AG04449 (cell line): Measurements from ENCODE around the gene BEAN1.

Experiments used
- CTCF ChIA-PET: fragments of 350-600 bp; formaldehyde crosslinking; extraction: SDS; loops from one replicate; lab custom pipeline; 2021; ENCODE audit warnings: antibody characterized with exemption; lab: Yijun Ruan, JAX
- POLR2A ChIA-PET: fragments of 400-600, 350-600 bp; formaldehyde crosslinking; extraction: SDS; loops from one replicate; lab custom pipeline; 2020; ENCODE audit warnings: antibody characterized with exemption, inconsistent platforms; lab: Yijun Ruan, JAX
- DNase-seq: peaks from one replicate; pipeline ENCODE4 v3.0.0-alpha.2; 2010; ENCODE audit warnings: low read depth, low spot score
- H3K4me3 ChIP-seq: 2 replicates; pipeline ENCODE4 v1.5.1; 2011; ENCODE audit warnings: low read depth, mild to moderate bottlenecking, control low read depth, low read length
- TF ChIP-seq, protein P1 (sequence below): IDR thresholded peaks from one replicate; pipeline ENCODE4 v1.5.1; 2011; ENCODE audit warnings: mild to moderate bottlenecking, moderate library complexity, low read length, control low read depth, inconsistent platforms; ENCODE audit not compliant: insufficient read depth; ENCODE audit errors: missing control alignments

The BEAN1 gene

GRCh38 chr16:66470556-66470955, 43.5 kb downstream of the BEAN1 start:
- TF ChIP-seq, protein P1, sequence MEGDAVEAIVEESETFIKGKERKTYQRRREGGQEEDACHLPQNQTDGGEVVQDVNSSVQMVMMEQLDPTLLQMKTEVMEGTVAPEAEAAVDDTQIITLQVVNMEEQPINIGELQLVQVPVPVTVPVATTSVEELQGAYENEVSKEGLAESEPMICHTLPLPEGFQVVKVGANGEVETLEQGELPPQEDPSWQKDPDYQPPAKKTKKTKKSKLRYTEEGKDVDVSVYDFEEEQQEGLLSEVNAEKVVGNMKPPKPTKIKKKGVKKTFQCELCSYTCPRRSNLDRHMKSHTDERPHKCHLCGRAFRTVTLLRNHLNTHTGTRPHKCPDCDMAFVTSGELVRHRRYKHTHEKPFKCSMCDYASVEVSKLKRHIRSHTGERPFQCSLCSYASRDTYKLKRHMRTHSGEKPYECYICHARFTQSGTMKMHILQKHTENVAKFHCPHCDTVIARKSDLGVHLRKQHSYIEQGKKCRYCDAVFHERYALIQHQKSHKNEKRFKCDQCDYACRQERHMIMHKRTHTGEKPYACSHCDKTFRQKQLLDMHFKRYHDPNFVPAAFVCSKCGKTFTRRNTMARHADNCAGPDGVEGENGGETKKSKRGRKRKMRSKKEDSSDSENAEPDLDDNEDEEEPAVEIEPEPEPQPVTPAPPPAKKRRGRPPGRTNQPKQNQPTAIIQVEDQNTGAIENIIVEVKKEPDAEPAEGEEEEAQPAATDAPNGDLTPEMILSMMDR, result no peak
- POLR2A ChIA-PET, result no interaction called here
- no peak overlapping the region for H3K4me3 ChIP-seq
- no peak for DNase-seq
- CTCF ChIA-PET, result interaction anchor here (1.6 to 15.2 kb wide), 3 partner anchors 12 to 63 kb away, joined by 4 to 273 read pairs (median 29); no protein-coding TSS in a partner anchor

GRCh38 chr16:66471264-66471663, 44.2 kb downstream of the BEAN1 start:
- CTCF ChIA-PET, result interaction anchor here (1.5 to 15.2 kb wide), 4 partner anchors 12 to 64 kb away, joined by 3 to 273 read pairs (median 16); no protein-coding TSS in a partner anchor
- POLR2A ChIA-PET, result no interaction called here
- TF ChIP-seq, protein P1, result no peak
- H3K4me3 ChIP-seq, result no peak overlapping the region
- no peak for DNase-seq

GRCh38 chr16:66471716-66472393, 44.8 kb downstream of the BEAN1 start:
- no peak overlapping the region for H3K4me3 ChIP-seq
- no peak for DNase-seq
- TF ChIP-seq, protein P1, result no peak
- ChIA-PET CTCF (interaction anchor here (1.5 to 15.2 kb wide), 4 partner anchors 11 to 65 kb away, joined by 3 to 273 read pairs (median 16); no protein-coding TSS in a partner anchor), POLR2A (no interaction called here)

DNA sequence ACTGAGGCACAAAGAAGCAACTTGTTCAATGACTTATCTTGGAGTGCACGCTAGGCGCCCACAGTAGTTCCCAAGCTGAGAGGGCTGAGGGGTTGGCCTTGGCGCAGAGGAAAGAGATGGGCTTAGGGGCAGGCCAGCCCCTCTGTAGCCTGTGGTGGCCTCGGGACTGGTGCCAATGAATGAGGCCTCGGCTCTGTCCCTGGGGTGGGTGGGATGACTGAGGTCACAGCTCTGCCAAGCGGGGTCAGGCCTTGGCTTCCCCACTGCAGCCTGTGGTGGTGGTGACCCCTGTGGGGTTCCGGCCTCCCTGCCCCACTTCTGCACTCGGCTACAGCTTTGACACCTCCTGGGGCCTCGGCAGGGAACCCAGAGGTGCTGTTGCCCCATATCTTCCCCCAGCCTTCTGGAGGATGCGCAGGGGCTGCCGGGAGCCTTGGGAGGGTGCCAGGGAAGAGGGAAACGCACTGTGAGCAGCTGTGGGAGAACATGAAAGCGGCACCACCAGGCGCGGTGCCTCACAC, 46.0 kb downstream of the BEAN1 start:
- DNase-seq, result no peak
- ChIA-PET POLR2A (no interaction called here), CTCF (interaction anchor here (4.0 to 15.2 kb wide), 2 partner anchors 10 to 66 kb away, joined by 29 to 273 read pairs; no protein-coding TSS in a partner anchor)
- TF ChIP-seq, protein P1, result no peak
- H3K4me3 ChIP-seq, result no peak overlapping the region

GRCh38 chr16:66473654-66474519, 46.8 kb downstream of the BEAN1 start:
- TF ChIP-seq, protein P1, result no peak
- no peak overlapping the region for H3K4me3 ChIP-seq
- CTCF ChIA-PET, result interaction anchor here (1.5 to 15.2 kb wide), 3 partner anchors 9 to 67 kb away, joined by 4 to 273 read pairs (median 29); no protein-coding TSS in a partner anchor
- no peak for DNase-seq
- POLR2A ChIA-PET, result no interaction called here

GRCh38 chr16:66474750-66475199, 47.7 kb downstream of the BEAN1 start:
- no peak for DNase-seq
- TF ChIP-seq, protein P1, result no peak
- ChIA-PET CTCF (interaction anchor here (0.7 to 15.2 kb wide), 5 partner anchors 8 to 176 kb away, joined by 3 to 273 read pairs (median 9); no protein-coding TSS in a partner anchor), POLR2A (no interaction called here)
- H3K4me3 ChIP-seq, result no peak overlapping the region
